22Rv1 (cell line): ENCODE data around the gene SERPINA3.

Source experiments
- CTCF ChIP-seq: fragments of 450-650 bp; IDR thresholded peaks from 2 replicates; pipeline ENCODE4 v1.5.1; 2017; ENCODE audit warnings: mild to moderate bottlenecking
- ZFX ChIP-seq: fragments of 450-650 bp; IDR thresholded peaks from 2 replicates; pipeline ENCODE4 v1.6.1; 2017; ENCODE audit warnings: antibody characterized with exemption, borderline replicate concordance

- TF ChIP-seq CTCF (no peak), ZFX (no peak)
Observed at GRCh38 chr14:94593376-94593748, 18.8 kb upstream of the SERPINA3 start.
